Midbrain (tissue), 1 donor: ENCODE measurements around the gene KRTAP2-3.

Experiments
- DNase-seq: peaks from one replicate; lab custom pipeline; 2025; lab: John Stamatoyannopoulos, UW

KRTAP2-3 gene

GRCh38 chr17:41029633-41030245 is 30.2 kb downstream of the KRTAP2-3 start, which contains the start of gene KRTAP1-4:
Gene KRTAP1-4, minus strand, starts transcription at chr17:41030195. Its CDS starts 117 bp downstream, at chr17:41030078.
- no peak for DNase-seq

DNA sequence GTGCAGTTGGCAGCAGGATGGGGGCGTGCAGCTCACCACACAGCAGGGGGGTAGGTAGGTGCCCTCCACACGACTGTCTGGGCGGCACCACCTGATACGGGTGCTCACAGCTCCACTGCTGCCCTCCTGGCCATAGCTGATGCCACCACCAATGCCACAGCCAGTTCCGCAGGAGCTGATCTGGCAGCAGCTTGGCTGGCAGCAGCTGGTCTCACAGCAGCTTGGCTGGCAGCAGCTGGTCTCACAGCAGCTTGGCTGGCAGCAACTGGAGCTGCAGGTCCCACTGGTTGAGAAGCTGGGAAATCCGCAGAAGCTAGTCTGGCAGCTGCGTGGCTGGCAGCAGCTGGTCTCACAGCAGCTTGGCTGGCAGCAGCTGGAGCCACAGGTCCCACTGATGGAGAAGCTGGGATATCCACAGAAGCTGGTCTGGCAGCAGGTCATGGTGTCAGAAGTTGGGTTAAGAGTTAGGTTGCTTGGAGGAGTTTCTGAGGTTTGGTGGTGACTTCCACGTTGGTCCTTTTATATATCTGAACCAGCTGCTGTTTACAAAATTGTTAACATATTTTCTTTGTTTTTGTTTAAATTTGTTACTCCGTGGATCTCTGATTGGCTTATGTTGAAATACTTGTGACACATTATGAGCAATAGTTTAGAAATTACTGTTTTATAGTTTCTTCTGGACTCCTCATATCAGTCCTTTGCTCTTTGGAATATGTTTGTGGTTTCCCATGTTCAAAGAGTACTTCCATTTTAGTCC is 33.0 kb downstream of the KRTAP2-3 start, which contains the start of gene KRTAP1-5:
Gene KRTAP1-5, minus strand, starts transcription at position 494 of the 757 bp plus-strand sequence. Its CDS starts 53 bp downstream, at position 441.
- no peak for DNase-seq

DNA sequence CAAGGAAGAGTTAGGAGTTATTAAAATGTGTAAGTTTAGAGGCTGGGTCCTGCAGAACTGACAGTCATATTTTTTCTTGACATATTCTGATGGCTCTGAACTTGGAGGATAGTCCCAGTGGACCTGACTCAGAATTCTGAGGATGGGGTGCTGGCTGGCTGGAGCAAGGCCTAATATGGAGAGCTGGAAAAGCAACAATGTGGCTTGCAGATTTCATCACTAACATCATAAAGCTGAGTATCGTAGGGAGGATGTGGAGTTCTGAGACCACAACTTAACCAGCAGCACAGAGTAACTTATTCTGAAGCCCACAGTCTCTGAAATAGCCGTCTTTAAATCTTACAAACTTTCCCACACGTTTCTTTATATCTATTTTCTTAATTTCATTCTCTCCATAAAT is 35.2 kb downstream of the KRTAP2-3 start:
- no peak for DNase-seq

- DNase-seq = no peak
These were observed 39.6 kb downstream of the KRTAP2-3 start for GRCh38 chr17:41020336-41020735.

- DNase-seq = no peak
These were observed 40.5 kb downstream of the KRTAP2-3 start for GRCh38 chr17:41019415-41019814.

GRCh38 chr17:41018541-41018940 is 41.4 kb downstream of the KRTAP2-3 start:
- no peak for DNase-seq

GRCh38 chr17:41016578-41017215 is 43.2 kb downstream of the KRTAP2-3 start:
- no peak for DNase-seq

DNA sequence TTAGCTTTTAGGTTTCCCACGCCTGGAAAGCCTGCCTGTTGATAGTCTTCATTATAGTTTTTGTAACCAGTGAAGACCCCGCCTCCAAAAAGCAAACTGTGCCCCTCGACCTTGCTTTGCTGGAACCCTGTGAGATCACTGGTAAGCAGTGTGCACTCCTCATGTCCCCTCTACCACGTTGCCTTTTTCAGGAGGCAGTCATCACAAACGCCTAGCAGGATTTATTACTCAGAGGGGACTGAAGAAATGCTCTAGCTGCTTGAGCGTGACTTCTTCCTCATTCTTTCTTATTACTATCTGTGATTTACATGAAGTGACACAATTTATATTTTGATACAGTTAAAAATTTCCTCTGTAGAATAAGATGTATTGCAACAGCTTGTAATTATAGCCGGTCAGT is 44.5 kb downstream of the KRTAP2-3 start:
- DNase-seq = no peak

DNA sequence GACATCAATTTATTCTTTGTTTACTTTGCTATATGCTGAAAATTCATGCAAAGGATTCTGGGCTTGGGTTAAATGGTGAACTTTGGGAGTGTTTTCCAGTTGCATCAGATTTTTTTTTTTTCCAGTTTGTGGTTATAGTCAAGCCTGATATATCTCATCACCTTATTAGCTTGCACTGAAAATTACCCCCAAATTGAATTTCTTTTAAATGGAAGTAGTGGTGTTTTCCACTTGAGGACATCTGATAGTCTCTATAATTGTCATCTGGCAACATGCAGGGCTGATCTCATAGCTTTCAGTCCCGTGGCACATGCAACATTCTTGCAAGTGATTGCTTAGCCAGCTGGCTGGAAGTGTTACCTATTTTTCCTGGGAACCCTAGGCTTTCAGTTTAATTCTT is 46.3 kb downstream of the KRTAP2-3 start:
- DNase-seq = no peak

- DNase-seq = no peak
These were observed 46.7 kb downstream of the KRTAP2-3 start for GRCh38 chr17:41013181-41013580.

DNA sequence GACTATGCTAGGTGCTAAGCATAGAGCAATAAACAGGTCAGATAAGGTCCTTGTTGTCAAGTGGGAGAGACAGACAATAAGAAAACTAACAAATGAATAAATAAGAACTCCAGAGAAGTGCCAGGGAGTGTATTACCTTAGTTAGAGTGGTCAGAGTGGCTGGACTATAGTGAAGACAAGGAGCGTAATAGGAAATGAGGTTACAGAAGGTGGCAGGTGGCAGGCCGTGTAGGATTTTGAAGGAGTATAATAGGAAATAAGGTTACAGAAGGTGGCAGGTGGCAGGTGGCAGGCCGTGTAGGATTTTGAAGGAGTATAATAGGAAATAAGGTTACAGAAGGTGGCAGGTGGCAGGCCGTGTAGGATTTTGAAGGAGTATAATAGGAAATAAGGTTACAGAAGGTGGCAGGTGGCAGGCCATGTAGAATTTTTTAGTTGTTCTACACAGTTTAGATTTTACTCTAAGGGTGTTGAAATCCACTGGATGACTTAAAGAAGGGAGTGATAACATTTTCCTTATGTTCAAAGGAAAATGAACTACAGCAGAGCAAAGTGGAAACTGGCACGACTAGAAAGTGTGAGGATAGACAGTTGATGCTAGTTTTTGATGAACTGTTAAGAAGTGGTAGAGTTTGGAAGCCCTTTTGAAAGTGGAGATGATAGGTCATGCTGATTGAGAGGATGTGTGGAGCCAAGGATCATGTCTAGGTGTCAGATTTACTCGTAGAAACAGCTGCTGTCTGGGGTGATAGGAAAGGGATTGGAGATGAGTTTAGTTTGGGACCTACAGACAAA is 47.4 kb downstream of the KRTAP2-3 start:
- no peak for DNase-seq

DNA sequence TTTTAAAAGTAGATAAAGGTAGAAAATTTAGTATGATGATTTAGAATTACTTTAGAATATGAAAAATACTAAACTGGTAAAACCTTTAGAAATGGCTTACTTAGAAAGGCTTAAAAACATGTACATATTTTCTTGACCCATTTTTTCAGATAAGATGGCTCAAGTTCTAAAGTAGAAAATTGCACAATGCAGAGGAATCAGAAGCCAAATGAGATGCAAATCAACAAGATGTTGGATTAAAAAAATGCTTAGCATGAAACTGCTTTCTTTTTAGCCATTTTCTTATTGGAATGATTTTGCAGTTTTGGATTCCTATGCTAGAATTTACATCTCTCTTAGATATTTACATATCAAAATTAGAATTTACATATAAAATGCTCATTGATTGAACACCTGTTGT is 49.5 kb downstream of the KRTAP2-3 start:
- DNase-seq = no peak

GRCh38 chr17:41009936-41010335 is 50.0 kb downstream of the KRTAP2-3 start:
- DNase-seq = no peak

- DNase-seq = no peak
These were observed 50.6 kb downstream of the KRTAP2-3 start for GRCh38 chr17:41009301-41009760.
